HEK293 (cell line): Measurements from ENCODE around the gene WNT7B.

ENCODE experiments used
- CTCF ChIA-PET: fragments of 350-600 bp; formaldehyde crosslinking; extraction: SDS; loops from one replicate; lab custom pipeline; 2021; ENCODE audit warnings: antibody characterized with exemption; lab: Yijun Ruan, JAX
- POLR2A ChIA-PET: fragments of 300-600 bp; formaldehyde crosslinking; extraction: SDS; loops from one replicate; lab custom pipeline; 2020; ENCODE audit warnings: antibody characterized with exemption, inconsistent platforms; lab: Yijun Ruan, JAX
- H3K27ac ChIP-seq: fragments of 200-500 bp; sonication (Bioruptor generic); 2 replicates; pipeline ENCODE4 v1.5.1; 2014; ENCODE audit warnings: low read depth, low read length, control low read depth, inconsistent platforms; ENCODE audit errors: extremely low read depth
- H3K36me3 ChIP-seq, 2 experiments: fragments of 200-500 bp in 1 of 2; sonication (Bioruptor generic) in 1 of 2; 1 replicate in 1 of 2; 2 replicates in 1 of 2; pipeline ENCODE4 v1.5.1; 2014 to 2017; ENCODE audit warnings: inconsistent platforms in 2 of 2, low read length in 2 of 2; ENCODE audit not compliant: control insufficient read depth in 2 of 2, insufficient read depth in 1 of 2
- H3K4me1 ChIP-seq: fragments of 200-500 bp; sonication (Bioruptor generic); 2 replicates; pipeline ENCODE4 v1.5.1; 2014; ENCODE audit warnings: mild to moderate bottlenecking, low read length, inconsistent platforms; ENCODE audit not compliant: control insufficient read depth, insufficient read depth
- H3K4me3 ChIP-seq: 2 replicates; pipeline ENCODE4 v1.5.1; 2011; ENCODE audit warnings: low read depth, mild to moderate bottlenecking, control low read depth, low read length, moderate library complexity
- H3K9me3 ChIP-seq: fragments of 200-500 bp; sonication (Bioruptor generic); 2 replicates; pipeline ENCODE4 v1.5.1; 2014; ENCODE audit warnings: low read depth, low read length, inconsistent platforms; ENCODE audit not compliant: control insufficient read depth, insufficient read depth
- BCL11B ChIP-seq: fragments of 450-650 bp; formaldehyde crosslinking; IDR thresholded peaks from 2 replicates; pipeline ENCODE4 v1.5.1; 2016; ENCODE audit warnings: low read depth, missing biosample characterization, missing genetic modification characterization
- GLIS2 ChIP-seq: fragments of 450-650 bp; formaldehyde crosslinking; IDR thresholded peaks from 2 replicates; pipeline ENCODE4 v1.5.1; 2016; ENCODE audit warnings: missing biosample characterization, missing genetic modification characterization
- HIC1 ChIP-seq: fragments of 450-650 bp; formaldehyde crosslinking; IDR thresholded peaks from 2 replicates; pipeline ENCODE4 v1.5.1; 2016; ENCODE audit warnings: missing biosample characterization, missing genetic modification characterization
- KLF1 ChIP-seq: fragments of 450-650 bp; formaldehyde crosslinking; IDR thresholded peaks from 2 replicates; pipeline ENCODE4 v1.5.1; 2016; ENCODE audit warnings: missing biosample characterization, missing genetic modification characterization
- OSR2 ChIP-seq: fragments of 450-650 bp; formaldehyde crosslinking; IDR thresholded peaks from 2 replicates; pipeline ENCODE4 v1.5.1; 2016; ENCODE audit warnings: missing biosample characterization, missing genetic modification characterization
- PRDM1 ChIP-seq: fragments of 450-650 bp; formaldehyde crosslinking; IDR thresholded peaks from 2 replicates; pipeline ENCODE4; 2016; ENCODE audit warnings: missing biosample characterization, missing genetic modification characterization
- PRDM10 ChIP-seq: fragments of 450-650 bp; formaldehyde crosslinking; IDR thresholded peaks from 2 replicates; pipeline ENCODE4 v1.5.1; 2016; ENCODE audit warnings: missing biosample characterization, missing genetic modification characterization
- SALL2 ChIP-seq: fragments of 450-650 bp; formaldehyde crosslinking; IDR thresholded peaks from 2 replicates; pipeline ENCODE4 v1.5.0; 2017; ENCODE audit warnings: missing biosample characterization, mild to moderate bottlenecking, missing genetic modification characterization, borderline replicate concordance
- ZEB2 ChIP-seq: fragments of 450-650 bp; formaldehyde crosslinking; IDR thresholded peaks from 2 replicates; pipeline ENCODE4 v1.5.1; 2016; ENCODE audit warnings: missing biosample characterization, missing genetic modification characterization
- ZFHX2 ChIP-seq: fragments of 450-650 bp; formaldehyde crosslinking; conservative IDR thresholded peaks from 2 replicates; pipeline ENCODE4 v1.5.1; 2016; ENCODE audit warnings: missing biosample characterization, missing genetic modification characterization
- ZNF16 ChIP-seq: fragments of 450-650 bp; formaldehyde crosslinking; IDR thresholded peaks from 2 replicates; pipeline ENCODE4 v1.5.1; 2016; ENCODE audit warnings: low read depth, missing biosample characterization, missing genetic modification characterization
- ZNF292 ChIP-seq: fragments of 450-650 bp; formaldehyde crosslinking; IDR thresholded peaks from 2 replicates; pipeline ENCODE4 v1.5.1; 2016; ENCODE audit warnings: low read depth, missing biosample characterization, missing genetic modification characterization, borderline replicate concordance
- ZNF341 ChIP-seq: fragments of 450-650 bp; formaldehyde crosslinking; IDR thresholded peaks from 2 replicates; pipeline ENCODE4; 2016; ENCODE audit warnings: low read depth, missing biosample characterization, missing genetic modification characterization
- ZNF621 ChIP-seq: fragments of 450-650 bp; formaldehyde crosslinking; IDR thresholded peaks from 2 replicates; pipeline ENCODE4 v1.5.1; 2017; ENCODE audit warnings: missing biosample characterization, missing genetic modification characterization
- ZNF664 ChIP-seq: fragments of 450-650 bp; formaldehyde crosslinking; IDR thresholded peaks from 2 replicates; pipeline ENCODE4 v1.5.1; 2016; ENCODE audit warnings: missing biosample characterization, missing genetic modification characterization

Gene WNT7B

GRCh38 chr22:45949258-45949870 is 27.6 kb downstream of the WNT7B start:
- CTCF ChIA-PET = no interaction called here
- no peak overlapping the region for H3K27ac ChIP-seq
- POLR2A ChIA-PET = no interaction called here
- H3K9me3 ChIP-seq = no peaks in the 10 kb centered on the region
- H3K4me1 ChIP-seq = no peaks in the 10 kb centered on the region
- peak; percentile 31; the same call in 1 of the 2 replicates for TF ChIP-seq PRDM10 (tag by site-specific recombination)
- no peak for TF ChIP-seq ZNF292 (tag by site-specific recombination)
- H3K4me3 ChIP-seq = no peak overlapping the region
- H3K36me3 ChIP-seq = no peaks in the 10 kb centered on the region

GRCh38 chr22:45948081-45948648 is 28.8 kb downstream of the WNT7B start:
- POLR2A ChIA-PET = no interaction called here
- Histone ChIP-seq H3K4me1 (no peaks in the 10 kb centered on the region), H3K9me3 (no peaks in the 10 kb centered on the region)
- TF ChIP-seq KLF1 (tag by site-specific recombination) (peak; percentile 33; the same call in 1 of the 2 replicates), ZEB2 (no peak), GLIS2 (0 out of 2 replicates have a peak, but pooled peaks have one; percentile 1), HIC1 (tag by site-specific recombination) (peak; percentile 57)
- TF ChIP-seq, all 188 proteins: peak for 3
- H3K27ac ChIP-seq = no peak overlapping the region
- CTCF ChIA-PET = interaction anchor here (1.7 kb wide), 1 partner anchor 84 kb away, joined by 14 read pairs; no protein-coding TSS in a partner anchor
- no peak overlapping the region for H3K4me3 ChIP-seq
- no peaks in the 10 kb centered on the region for H3K36me3 ChIP-seq

- Histone ChIP-seq H3K27ac (no peak overlapping the region), H3K4me3 (no peak overlapping the region)
- ChIA-PET POLR2A (no interaction called here), CTCF (interaction anchor here (1.7 kb wide), 1 partner anchor 83 kb away, joined by 14 read pairs; no protein-coding TSS in a partner anchor)
- peak; percentile 87 for TF ChIP-seq ZNF664 (tag by site-specific recombination)
- peak; percentile 44; the same call in 1 of the 2 replicates for TF ChIP-seq ZNF341 (tag by site-specific recombination)
- TF ChIP-seq BCL11B (tag by site-specific recombination) = no peak
- peak; percentile 46 for TF ChIP-seq ZFHX2
- no peak for TF ChIP-seq ZNF621 (tag by site-specific recombination)
- peak; percentile 34 for TF ChIP-seq PRDM10 (tag by site-specific recombination)
- no peak for TF ChIP-seq SALL2
- no peak for TF ChIP-seq PRDM1
- TF ChIP-seq ZNF16 (tag by site-specific recombination) = peak; percentile 44; the same call in 1 of the 2 replicates
- peak; percentile 59 for TF ChIP-seq OSR2 (tag by site-specific recombination)
- TF ChIP-seq, all 188 proteins: peak for 6
- Histone ChIP-seq H3K36me3 (no peaks in the 10 kb centered on the region), H3K9me3 (no peaks in the 10 kb centered on the region), H3K4me1 (no peaks in the 10 kb centered on the region)
Measured at GRCh38 chr22:45946805-45947600, 30.0 kb downstream of the WNT7B start.
